HG02763 (cell line): ENCODE data around the gene MRPL16.
"Not testable (repeated sequence)": the region's sequence is repeated elsewhere in the genome, so short reads cannot be mapped to it uniquely, and the experiment has no call there.

Experiments used
- ATAC-seq: cut with Tn5 transposase; IDR thresholded peaks from one replicate; pipeline ENCODE4 v1.9.1; 2021; ENCODE audit warnings: mild to moderate bottlenecking, moderate library complexity; ENCODE audit not compliant: unreplicated experiment

MRPL16 gene

GRCh38 chr11:59813364-59813763 lies 2.8 kb upstream of the MRPL16 start:
- ATAC-seq, result no peak

- no peak for ATAC-seq
Measured at GRCh38 chr11:59812220-59812619, 1.6 kb upstream of the MRPL16 start.

- no peak for ATAC-seq
Measured at GRCh38 chr11:59810911-59811259, 307 bp upstream of the MRPL16 start.

- no peak for ATAC-seq
Measured at GRCh38 chr11:59807047-59807610, 3.4 kb downstream of the MRPL16 start.

GRCh38 chr11:59804061-59804460 lies 6.5 kb downstream of the MRPL16 start:
- ATAC-seq, result no peak

GRCh38 chr11:59802639-59803176 lies 7.9 kb downstream of the MRPL16 start:
- no peak for ATAC-seq

GRCh38 chr11:59801981-59802638 lies 8.5 kb downstream of the MRPL16 start:
- ATAC-seq, result no peak

GRCh38 chr11:59801160-59801706 lies 9.3 kb downstream of the MRPL16 start:
- ATAC-seq, result no peak

GRCh38 chr11:59800390-59801025 lies 10.1 kb downstream of the MRPL16 start:
- ATAC-seq, result no peak

GRCh38 chr11:59794417-59794816 lies 16.2 kb downstream of the MRPL16 start:
- ATAC-seq, result no peak

GRCh38 chr11:59792507-59792906 lies 18.1 kb downstream of the MRPL16 start:
- no peak for ATAC-seq

- no peak for ATAC-seq
Measured at GRCh38 chr11:59791639-59792038, 18.9 kb downstream of the MRPL16 start.

- ATAC-seq, result no peak
Measured at GRCh38 chr11:59787816-59788215, 22.8 kb downstream of the MRPL16 start.

GRCh38 chr11:59787255-59787588 lies 23.4 kb downstream of the MRPL16 start:
- ATAC-seq, result no peak

GRCh38 chr11:59785818-59786217 lies 24.8 kb downstream of the MRPL16 start:
- ATAC-seq, result no peak

GRCh38 chr11:59784441-59784840 lies 26.1 kb downstream of the MRPL16 start:
- ATAC-seq, result not testable (repeated sequence)

GRCh38 chr11:59783632-59784090 lies 26.9 kb downstream of the MRPL16 start:
- ATAC-seq, result no peak

GRCh38 chr11:59782080-59782479 lies 28.5 kb downstream of the MRPL16 start:
- no peak for ATAC-seq

GRCh38 chr11:59779487-59779886 lies 31.1 kb downstream of the MRPL16 start:
- ATAC-seq, result no peak

GRCh38 chr11:59778122-59778521 lies 32.5 kb downstream of the MRPL16 start:
- ATAC-seq, result no peak

GRCh38 chr11:59777104-59777503 lies 33.5 kb downstream of the MRPL16 start:
- no peak for ATAC-seq
